Limb (tissue), 2 donors: ENCODE data around the gene THAP11.
A peak's percentile ranks its signal among the peaks of the same experiment; 100 is the strongest.

Source experiments
- DNase-seq, 2 donors: peaks; one replicate each; pipeline ENCODE4 v3.0.0-alpha.2; 2016; ENCODE audit errors: extremely low spot score in 2 of 2

The THAP11 gene

GRCh38 chr16:67841816-67842508 is at the start of gene THAP11:
TSS of gene THAP11 (plus strand) at chr16:67842320. CDS start at chr16:67842555, 235 bp downstream.
- DNase-seq, result peak; percentile 97

- no peak for DNase-seq
Measured at GRCh38 chr16:67796099-67796718, 45.9 kb upstream of the THAP11 start.

DNA sequence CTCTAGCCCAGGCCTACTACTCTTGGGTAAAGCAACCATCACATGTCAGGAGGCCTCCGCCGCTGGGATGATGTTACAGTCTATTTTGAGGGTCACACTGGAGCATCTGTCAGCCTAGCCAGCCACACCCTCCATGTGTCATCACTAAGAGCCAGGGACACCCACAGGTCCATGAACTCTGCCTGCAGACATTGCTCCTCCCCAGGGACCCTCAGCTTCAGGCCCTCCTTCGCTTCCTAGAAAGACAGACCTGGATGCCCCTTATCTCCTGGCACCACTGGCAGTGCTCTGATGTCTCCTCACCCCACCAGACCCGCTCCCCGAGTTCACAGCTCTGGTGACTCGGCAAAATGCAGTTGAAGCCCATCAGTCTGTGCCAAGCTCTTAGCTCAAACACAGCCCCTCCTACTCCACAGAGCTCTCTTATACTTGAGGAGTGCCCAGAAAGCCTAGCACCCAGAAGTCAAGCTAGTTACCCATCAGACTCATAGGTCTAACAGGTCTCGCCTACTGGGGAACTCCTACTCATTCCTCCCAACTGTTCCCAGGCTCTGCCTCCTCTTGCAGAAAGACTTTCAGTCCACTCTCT is 41.7 kb upstream of the THAP11 start:
- DNase-seq, result no peak

DNA sequence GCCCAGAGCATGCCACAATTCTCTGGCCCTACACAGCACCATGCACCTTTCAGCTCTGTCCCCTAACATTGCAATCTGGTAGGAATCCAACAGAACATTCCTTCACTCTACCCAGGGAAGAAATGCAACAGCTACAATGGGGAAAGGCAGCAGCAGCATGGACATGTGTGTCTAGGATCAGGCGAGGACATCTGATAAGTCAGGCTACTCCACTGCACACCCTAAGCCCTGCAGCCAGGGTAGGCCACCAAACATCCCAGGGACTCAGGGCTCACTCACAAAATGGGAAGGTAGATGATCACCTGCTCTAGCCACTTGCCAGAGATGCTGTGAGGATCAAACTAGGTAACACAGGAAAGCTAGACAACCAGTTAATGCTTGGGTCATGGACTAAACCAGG is 40.9 kb upstream of the THAP11 start:
- DNase-seq, result no peak

GRCh38 chr16:67801883-67802282 is 40.2 kb upstream of the THAP11 start:
- no peak for DNase-seq

- DNase-seq, result no peak
Measured at GRCh38 chr16:67803894-67804293, 38.2 kb upstream of the THAP11 start.

DNA sequence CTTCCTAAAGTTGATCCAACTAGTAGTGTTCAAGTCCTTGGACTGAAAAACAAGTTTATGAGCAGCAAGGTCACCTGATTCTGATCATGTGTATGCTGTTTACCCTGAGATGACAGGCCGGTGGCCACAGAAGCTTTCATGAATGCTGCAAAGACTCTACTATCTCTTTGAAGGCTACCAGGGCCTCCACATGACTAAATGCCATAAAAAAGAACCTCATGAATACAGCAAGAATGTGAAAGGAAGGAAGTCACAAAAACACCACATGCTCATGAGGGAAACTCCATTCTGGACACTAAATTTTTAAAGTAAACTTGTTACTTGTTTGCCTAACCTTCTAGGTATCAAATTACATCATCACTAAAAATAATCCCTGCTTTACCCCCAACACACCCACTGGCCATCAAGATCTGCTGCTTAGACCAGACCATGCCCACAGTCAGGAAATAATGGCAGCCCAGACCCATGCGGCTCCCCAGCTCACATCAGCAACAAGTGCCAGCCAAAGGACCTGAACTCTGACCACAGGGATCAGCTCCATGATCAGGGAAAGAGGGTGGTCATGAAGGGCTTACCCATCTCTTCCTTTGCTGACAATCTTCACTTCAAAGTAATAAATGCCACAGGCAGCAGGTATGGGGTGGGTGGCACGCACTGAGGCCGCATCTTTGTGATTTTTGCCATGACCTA is 37.1 kb upstream of the THAP11 start:
- DNase-seq, result no peak

DNA sequence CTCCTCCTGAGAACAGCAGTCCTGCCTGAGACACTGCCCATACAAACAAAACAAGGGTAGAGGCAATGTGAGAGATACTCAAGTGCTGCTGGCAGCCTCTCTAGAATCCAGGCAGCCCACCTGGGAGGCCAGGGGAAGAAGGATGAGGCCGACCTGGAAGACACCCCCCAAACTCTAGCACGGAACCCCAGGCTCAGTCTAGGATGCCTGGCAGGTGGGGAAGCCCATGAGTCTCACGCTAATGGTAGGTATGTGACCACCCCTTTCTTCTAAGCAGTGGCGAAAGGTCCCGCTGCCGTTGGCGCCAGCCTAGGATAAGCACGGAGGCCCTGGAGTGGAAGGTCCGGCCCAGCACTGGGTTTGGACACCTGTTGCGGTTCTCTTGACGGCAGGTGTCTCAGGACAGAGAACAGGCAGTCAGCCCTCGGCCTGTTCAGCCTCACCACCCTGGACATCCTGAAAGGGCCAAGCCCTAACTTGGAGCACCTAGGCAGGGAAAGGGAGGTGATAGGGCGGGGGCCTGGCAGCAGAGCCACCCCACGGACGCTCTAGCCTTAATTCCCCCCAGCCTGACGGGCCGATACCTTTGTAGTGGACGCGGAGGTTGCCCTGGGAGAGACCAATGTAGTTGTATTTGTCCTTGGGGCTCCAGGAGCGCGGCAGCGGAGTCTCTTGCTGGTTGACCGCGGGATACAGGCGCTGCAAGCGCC is 36.2 kb upstream of the THAP11 start:
- DNase-seq, result peak; percentile 1 to 37

DNA sequence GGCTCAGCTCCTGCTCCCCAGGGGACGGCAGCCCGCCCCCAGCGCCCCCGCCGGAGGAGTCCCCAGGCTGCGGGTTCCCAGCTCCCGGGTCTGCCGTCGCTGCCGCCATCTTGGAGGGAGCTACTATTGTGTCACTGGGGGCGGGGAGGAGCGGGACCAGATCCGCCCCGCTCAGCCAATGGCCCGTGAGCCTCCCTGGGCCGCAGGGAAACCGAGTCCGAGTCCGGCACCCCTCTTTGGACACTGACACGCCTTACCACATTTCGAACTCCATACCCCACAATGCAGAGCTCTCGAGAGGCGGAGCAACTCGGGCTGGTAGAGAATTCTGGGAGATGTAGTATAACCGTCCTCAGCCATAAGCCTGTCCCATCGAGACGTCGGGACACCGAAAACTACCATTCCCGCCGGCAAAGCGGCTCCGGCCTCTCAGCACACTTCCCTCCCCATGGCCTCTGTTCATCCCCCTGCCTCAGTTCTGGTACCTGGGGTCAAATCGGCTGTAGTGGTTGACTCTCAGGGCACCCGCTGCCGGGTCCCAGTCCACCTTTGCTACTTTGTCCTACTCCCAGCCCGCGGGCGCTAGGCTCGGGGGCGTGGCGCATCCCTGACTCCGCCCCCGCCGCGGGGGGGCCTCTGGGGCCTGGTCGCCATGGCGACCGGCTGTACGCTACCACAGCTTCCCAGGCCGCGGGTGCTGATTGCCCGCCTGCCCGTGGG is 35.5 kb upstream of the THAP11 start, which contains the start of the genes RANBP10 and TSNAXIP1:
TSS of gene RANBP10 (minus strand) at position 133 of the 720 bp plus-strand sequence. CDS start at position 109, 24 bp downstream.
TSS of gene TSNAXIP1 (plus strand) at position 462 of the 720 bp plus-strand sequence. CDS start 261 bp downstream, outside the sequence.
- DNase-seq, result peak; percentile 97 to 99

- DNase-seq, result no peak
Measured at GRCh38 chr16:67807148-67807682, 34.9 kb upstream of the THAP11 start.

- DNase-seq, result no peak
Measured at GRCh38 chr16:67811899-67812298, 30.2 kb upstream of the THAP11 start.

GRCh38 chr16:67814567-67814966 is 27.6 kb upstream of the THAP11 start:
- no peak for DNase-seq

GRCh38 chr16:67820608-67821259 is 21.4 kb upstream of the THAP11 start:
- no peak for DNase-seq

DNA sequence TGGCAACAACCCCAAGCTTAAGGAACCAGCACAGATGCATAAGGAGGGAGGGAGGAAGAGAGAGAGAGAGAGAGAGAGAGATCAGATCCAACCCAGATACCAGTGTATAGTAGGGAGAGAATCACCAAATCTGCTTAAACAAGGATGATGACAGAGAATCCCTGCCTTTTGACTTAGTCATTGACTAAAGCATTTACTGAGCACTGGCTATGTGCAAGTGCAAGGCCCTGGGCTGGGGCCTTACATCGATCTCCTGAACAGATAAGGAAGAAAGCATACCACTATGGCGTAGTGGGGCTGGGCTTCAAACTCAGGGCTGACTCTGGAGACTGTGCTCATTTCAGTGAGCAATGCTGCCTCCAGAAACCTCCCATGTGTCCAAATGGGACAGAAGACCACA is 19.6 kb upstream of the THAP11 start:
- DNase-seq, result no peak

GRCh38 chr16:67825119-67825518 is 17.0 kb upstream of the THAP11 start:
- DNase-seq, result no peak

GRCh38 chr16:67825906-67826305 is 16.2 kb upstream of the THAP11 start:
- DNase-seq, result no peak

GRCh38 chr16:67828651-67829050 is 13.5 kb upstream of the THAP11 start:
- no peak for DNase-seq

DNA sequence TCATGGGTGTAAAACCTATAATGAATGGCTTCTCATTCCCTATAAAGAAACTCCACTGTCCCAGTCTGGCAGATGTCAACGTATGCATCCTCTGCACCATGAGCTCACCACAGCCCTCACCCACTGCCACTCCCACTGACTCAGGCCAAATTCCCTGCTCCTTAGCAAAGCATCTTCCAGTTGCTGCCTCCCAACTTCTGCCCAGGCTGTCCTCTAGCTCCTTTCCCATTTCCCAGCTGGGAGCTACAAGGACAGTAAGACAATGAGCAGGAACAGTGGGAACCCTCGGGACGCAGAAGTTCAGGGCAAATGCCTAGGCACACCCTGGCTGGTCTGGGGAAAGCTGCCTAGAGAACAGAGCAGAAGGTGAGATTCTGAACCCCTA is 9.1 kb upstream of the THAP11 start:
- DNase-seq, result no peak

GRCh38 chr16:67833415-67834241 is 8.5 kb upstream of the THAP11 start:
- DNase-seq, result peak; percentile 94 to 97
